Right lobe of liver (tissue), 6 donors: ENCODE data around the gene RASIP1. TPM values are rescaled to one million over a fixed set of nuclear protein-coding genes. Genes with fewer than 3 reads are reported as not detected.

Experiments
- ATAC-seq, 4 donors: fragments of 200-7000 bp; cut with Tn5 transposase; one replicate each; pipeline ENCODE4 v1.9.1; 2020; ENCODE audit warnings: mild to moderate bottlenecking in 4 of 4, moderate library complexity in 4 of 4
- DNase-seq, 3 donors: peaks; one replicate each; pipeline ENCODE4 v3.0.0-alpha.2; 2020
- H3K27ac ChIP-seq, 3 donors: fragments of 200-600 bp; one replicate each; pipeline ENCODE4 v1.8.0; 2022
- H3K27me3 ChIP-seq, 2 donors: fragments of 200-600 bp; one replicate each; pipeline ENCODE4 v1.8.0; 2022
- H3K36me3 ChIP-seq, 4 donors: fragments of 200-600 bp; sonication (generic) in 1 of 4; one replicate each; pipeline versions ENCODE4 v1.5.1 to v1.8.0; 2017 to 2022; ENCODE audit warnings: control low read depth in 1 of 4
- H3K4me1 ChIP-seq, 4 donors: fragments of 200-600 bp; sonication (generic) in 1 of 4; one replicate each; pipeline versions ENCODE4 v1.5.1 to v1.8.0; 2017 to 2022; ENCODE audit warnings: control low read depth in 1 of 4
- H3K4me3 ChIP-seq, 3 donors: fragments of 200-600 bp; one replicate each; pipeline ENCODE4 v1.8.0; 2022
- H3K9me3 ChIP-seq, 4 donors: fragments of 200-600 bp; sonication (generic) in 1 of 4; one replicate each; pipeline versions ENCODE4 v1.5.1 to v1.8.0; 2017 to 2022; ENCODE audit warnings: control low read depth in 1 of 4
- CTCF ChIP-seq, 4 donors: fragments of 200-600 bp in 3 of 4; fragments of 450-650 bp in 1 of 4; IDR thresholded peaks; one replicate each; pipeline versions ENCODE4 v1.5.1 to v1.8.0; 2016 to 2022; ENCODE audit warnings: antibody characterized with exemption in 4 of 4, mild to moderate bottlenecking in 2 of 4
- POLR2A ChIP-seq: fragments of 450-650 bp; IDR thresholded peaks from one replicate; pipeline ENCODE4 v1.6.1; 2017; ENCODE audit warnings: antibody characterized with exemption, mild to moderate bottlenecking
- WGBS: methylation state at CpG from one replicate; pipeline ENCODE4 v1.1.6; 2018; ENCODE audit warnings: low coverage, low lambda C conversion rate; ENCODE audit not compliant: insufficient coverage; ENCODE audit errors: missing lambda C conversion rate; 5-methylcytosine and 5-hydroxymethylcytosine counted together
- intact Hi-C, 2 donors: fragments of 100-400 bp; cut with DNase I; formaldehyde crosslinking; loops; one replicate each; pipeline versions ENCODE4 v1.11.2 to v1.14.1; 2022
- total RNA-seq, 6 experiments: library from RNA; depleted of rRNA in 2 of 6; stranded (reverse); fragments of >200 nt in 2 of 6; fragmentation: NEBNext Ultra II Directional in 3 of 6; extraction: Animal tissue kit (Norgen Biotek cat#: 25700) in 3 of 6; gene quantifications; one replicate each; pipeline versions ENCODE4 v1.1.0 to v1.2.4, GENCODE V29; 2016 to 2023
- donor health status: DM: no; HTN: yes; CAD: no.
- donor health status: DM: no; HTN: no; CAD: no.
- donor health status: DM: no; HTN: no; CAD: no.
- donor health status: DM: no; HTN: yes; CAD: no.
- donor health status: DM: no; HTN: yes; CAD: no.

The RASIP1 gene
- total RNA-seq, 6 experiments from 2014 or later: 2.7 to 6.7 (median 4.9) TPM

GRCh38 chr19:48741129-48741999 is 954 bp upstream of the RASIP1 start:
- Histone ChIP-seq H3K4me1 (peaks cover 0 to 5% (median 0%) of the 10 kb centered on the region in 4 donors), H3K27ac (peak overlapping the region in 2 of 3 donors; percentile 6 to 65), H3K36me3 (no peaks in the 10 kb centered on the region), H3K27me3 (no peaks in the 10 kb centered on the region), H3K9me3 (no peaks in the 10 kb centered on the region), H3K4me3 (no peak overlapping the region)
- intact Hi-C loops: no loop called here
- DNase-seq (peak in 1 of 3 donors; percentile 68), ATAC-seq (peak in 2 of 4 donors; percentile 10 to 13)
- no peak for TF ChIP-seq CTCF (IDR thresholded peaks at IDR 0.05)
- TF ChIP-seq POLR2A: no peak
- 33% methylated on average over 22 of the region's 35 CpGs for WGBS

- H3K4me1 ChIP-seq: peaks cover 0 to 5% (median 0%) of the 10 kb centered on the region in 4 donors
- TF ChIP-seq POLR2A: no peak
- TF ChIP-seq CTCF (IDR thresholded peaks at IDR 0.05): no peak
- intact Hi-C loops: loop anchor here in 1 of 2 donors (10.0 kb wide), 1 partner anchor 65 kb away; the partner anchor contains the start of gene NTN5
- 37% methylated on average over 34 of the region's 51 CpGs for WGBS
- ATAC-seq: no peak
- H3K9me3 ChIP-seq: no peaks in the 10 kb centered on the region
- H3K27me3 ChIP-seq: no peaks in the 10 kb centered on the region
- DNase-seq: no peak
- H3K36me3 ChIP-seq: no peaks in the 10 kb centered on the region
- peak overlapping the region; percentile 47 to 58 (median 54) for H3K4me3 ChIP-seq
- peak overlapping the region; percentile 59 to 72 (median 67) for H3K27ac ChIP-seq
These were observed 826 bp downstream of the RASIP1 start for GRCh38 chr19:48739404-48740163.

GRCh38 chr19:48738557-48739403 is 1.6 kb downstream of the RASIP1 start:
- H3K4me3 ChIP-seq: peak overlapping the region; percentile 47 to 58 (median 54)
- no peaks in the 10 kb centered on the region for H3K27me3 ChIP-seq
- H3K4me1 ChIP-seq: peaks cover 0 to 5% (median 0%) of the 10 kb centered on the region in 4 donors
- H3K27ac ChIP-seq: peak overlapping the region; percentile 59 to 72 (median 67)
- DNase-seq (peak; percentile 97 to 98 (median 98)), ATAC-seq (peak; percentile 86 to 95 (median 92))
- intact Hi-C loops: loop anchor here in 1 of 2 donors (10.0 kb wide), 1 partner anchor 64 kb away; the partner anchor contains the start of gene NTN5
- 10% methylated on average over 6 of the region's 96 CpGs for WGBS
- TF ChIP-seq POLR2A (peak; percentile 46), CTCF (IDR thresholded peaks at IDR 0.05) (peak; percentile 38 to 71 (median 52))
- no peaks in the 10 kb centered on the region for H3K9me3 ChIP-seq
- no peaks in the 10 kb centered on the region for H3K36me3 ChIP-seq
